Measurements from ENCODE around the gene GGA2.

- no peak for TF ChIP-seq CTCF (IDR thresholded peaks at IDR 0.05)
- TF ChIP-seq EP300 (IDR thresholded peaks at IDR 0.05): no peak
These were observed 4.3 kb upstream of the GGA2 start for GRCh38 chr16:23514381-23515152.
